ENCODE measurements around the gene LRRC1. TPM values are rescaled to one million over a fixed set of nuclear protein-coding genes. Genes with fewer than 3 reads are reported as not detected.

LRRC1 gene
- total and polyA plus RNA-seq, 2 of the 8 experiments (the other 6 are each of a cell fraction or from before 2014, with no cell fraction given) = 6.7 to 15.9 TPM

DNA sequence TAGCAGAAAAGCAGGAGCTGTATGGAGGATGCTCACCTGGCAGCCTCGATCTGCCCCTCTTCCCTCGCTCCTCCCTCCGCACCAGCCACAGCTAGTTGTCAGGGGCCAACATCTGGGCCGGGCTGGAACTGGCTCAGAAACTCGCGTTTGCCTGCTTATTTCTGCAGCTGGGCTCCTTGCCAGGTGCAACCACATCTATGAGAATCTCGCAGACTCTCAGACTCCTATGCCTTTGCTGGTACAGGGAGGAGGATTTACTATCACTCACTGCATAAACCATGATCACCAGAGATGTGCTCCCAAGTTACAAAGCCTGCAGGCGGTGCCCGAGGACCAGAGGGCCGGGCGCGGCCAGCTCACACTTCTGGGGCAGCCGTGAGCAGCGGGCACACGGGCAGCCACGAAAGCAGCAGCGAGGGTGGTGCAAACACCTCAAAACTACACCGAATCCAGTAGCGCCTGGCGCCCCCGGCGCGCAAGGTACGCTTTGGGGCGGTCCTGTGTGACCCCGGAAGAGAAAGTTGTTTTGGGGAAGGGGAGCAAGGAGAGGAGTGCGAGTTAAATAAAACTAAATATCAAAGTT is 577 bp upstream of the LRRC1 start:
- WGBS, 2 experiments (ENCODE audit: extremely low coverage in 1 of 2, insufficient coverage in 1 of 2, insufficient read length in 1 of 2, insufficient replicate concordance in 2 of 2, low coverage in 1 of 2, low lambda C conversion rate in 2 of 2, missing lambda C conversion rate in 1 of 2) = 0% methylated on average over 27 of the region's 27 CpGs; no CpG with 5 or more reads in 1 of the 2 experiments
- H3K9ac ChIP-seq (replicated peaks in 1 of 4; ENCODE audit: extremely low read depth in 1 of 4, low read depth in 3 of 4, low read length in 3 of 4) = peak overlapping the region; percentile 61 to 83 (median 72)
- no peak overlapping the region for H3K4ac ChIP-seq (replicated peaks; ENCODE audit: insufficient read length, low read depth, low read length)
- peak; percentile 32 for TF ChIP-seq CTBP2 (IDR thresholded peaks at IDR 0.05; ENCODE audit: borderline replicate concordance, insufficient read depth, insufficient read length, low read length)
- no peak for TF ChIP-seq YY1 (IDR thresholded peaks at IDR 0.05; ENCODE audit: low read depth, low read length)
- TF ChIP-seq MAFK (IDR thresholded peaks at IDR 0.05; ENCODE audit: low read depth, low read length) = no peak
- TF ChIP-seq CREB1 (IDR thresholded peaks at IDR 0.05) = 0 out of 2 replicates have a peak, but pooled peaks have one; percentile 9
- TF ChIP-seq KDM1A (IDR thresholded peaks at IDR 0.05; ENCODE audit: borderline replicate concordance, low read length) = no peak
- 0 out of 2 replicates have a peak, but pooled peaks have one; percentile 29 for TF ChIP-seq RBBP5 (IDR thresholded peaks at IDR 0.05; ENCODE audit: borderline replicate concordance, low read depth, low read length)
- no peak for TF ChIP-seq MAX (IDR thresholded peaks at IDR 0.05)
- no peak for TF ChIP-seq NRF1 (IDR thresholded peaks at IDR 0.05; ENCODE audit: low read depth, low read length)
- TF ChIP-seq, protein P1, sequence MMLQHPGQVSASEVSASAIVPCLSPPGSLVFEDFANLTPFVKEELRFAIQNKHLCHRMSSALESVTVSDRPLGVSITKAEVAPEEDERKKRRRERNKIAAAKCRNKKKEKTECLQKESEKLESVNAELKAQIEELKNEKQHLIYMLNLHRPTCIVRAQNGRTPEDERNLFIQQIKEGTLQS (IDR thresholded peaks at IDR 0.05; ENCODE audit: insufficient read depth, low read depth, low read length) = no peak
- TF ChIP-seq SIN3A (conservative IDR thresholded peaks at IDR 0.05 in 1 of 2, IDR thresholded peaks at IDR 0.05 in 1 of 2; ENCODE audit: low read depth in 1 of 2, low read length in 2 of 2) = peak in 1 of 2 experiments; percentile 9; a peak in 1 of 4 replicates

More for the DNA sequence above, 577 bp upstream of the LRRC1 start:
- peaks cover 25% of the 10 kb centered on the region for H3K23me2 ChIP-seq (ENCODE audit: low read depth, low read length)
- peaks cover 10% of the 10 kb centered on the region for H3K79me1 ChIP-seq (ENCODE audit: low read depth, low read length)
- no peak overlapping the region; the same call in 1 of the 2 replicates for H2BK12ac ChIP-seq (ENCODE audit: low read depth, low read length)
- H4K20me1 ChIP-seq (replicated peaks in 1 of 2; ENCODE audit: control insufficient read depth in 1 of 2, insufficient read depth in 2 of 2, low read length in 2 of 2) = peaks cover 1 to 5% of the 10 kb centered on the region in 2 experiments
- DNase-seq (ENCODE audit: low read depth in 1 of 2, low spot score in 2 of 2) (peak in 1 of 2 experiments; percentile 77), FAIRE-seq (no peak)
- peak overlapping the region; percentile 68 to 90 (median 88) for H3K4me3 ChIP-seq (ENCODE audit: extremely low read depth in 1 of 4, insufficient read depth in 2 of 4, low read depth in 3 of 4, low read length in 4 of 4)
- no peaks in the 10 kb centered on the region for H3K36me3 ChIP-seq (ENCODE audit: control insufficient read depth in 2 of 4, insufficient read depth in 4 of 4, low read length in 3 of 4)
- H3K27ac ChIP-seq (ENCODE audit: low read depth, low read length) = peak overlapping the region; percentile 50; the same call in 1 of the 2 replicates
- no peak overlapping the region for H3K14ac ChIP-seq (ENCODE audit: insufficient read length)
- H2AK5ac ChIP-seq (ENCODE audit: low read depth, low read length) = no peak overlapping the region
- H4K5ac ChIP-seq (ENCODE audit: insufficient read length, low read depth, low read length) = peak overlapping the region; percentile 57
- peak overlapping the region; percentile 88 for H3K18ac ChIP-seq (ENCODE audit: extremely low read depth, low read length)
- peak overlapping the region; percentile 63; the same call in 1 of the 2 replicates for H2BK15ac ChIP-seq (ENCODE audit: low read length)
- no peak overlapping the region for H3K23ac ChIP-seq (ENCODE audit: insufficient read length)
- no peak overlapping the region for H2BK120ac ChIP-seq (replicated peaks; ENCODE audit: low read depth, low read length)
- H2AFZ ChIP-seq (ENCODE audit: low read length) = peak overlapping the region; percentile 98
- CTCF ChIA-PET (ENCODE audit: partially characterized antibody) = interaction anchor here (0.7 to 6.1 kb wide), 10 partner anchors 14 to 175 kb away, joined by 3 to 52 read pairs (median 3); no protein-coding TSS in a partner anchor
- no peaks in the 10 kb centered on the region for H3K9me3 ChIP-seq (ENCODE audit: insufficient read depth in 2 of 2, low read depth in 1 of 2, low read length in 1 of 2)
- H3K4me1 ChIP-seq (replicated peaks in 1 of 4; ENCODE audit: control insufficient read depth in 3 of 4, insufficient read depth in 4 of 4, low read length in 3 of 4) = peaks cover 0 to 6% (median 3%) of the 10 kb centered on the region in 4 experiments; a peak in 5 of 7 replicates
- H3K56ac ChIP-seq (replicated peaks; ENCODE audit: insufficient read length, low read depth, low read length) = peak overlapping the region; percentile 38
- POLR2A ChIA-PET (ENCODE audit: partially characterized antibody) = interaction anchor here (0.7 to 2.4 kb wide), 16 partner anchors 8 to 257 kb away, joined by 3 to 10 read pairs (median 4); no protein-coding TSS in a partner anchor
- peak overlapping the region; percentile 77; the same call in 1 of the 2 replicates for H2BK5ac ChIP-seq (ENCODE audit: low read depth, low read length)
- no peak overlapping the region; the same call in 1 of the 2 replicates for H2BK20ac ChIP-seq (ENCODE audit: low read length)
- H4K91ac ChIP-seq (replicated peaks; ENCODE audit: insufficient read length, low read length) = peak overlapping the region; percentile 25
- H4K8ac ChIP-seq (ENCODE audit: extremely low read depth, insufficient read depth, low read length) = peak overlapping the region; percentile 81; the same call in 1 of the 2 replicates
- H3K4me2 ChIP-seq (ENCODE audit: insufficient read depth in 1 of 2, low read depth in 2 of 2, low read length in 2 of 2) = peak overlapping the region; percentile 96 to 99
- peaks cover 0 to 28% of the 10 kb centered on the region in 2 experiments; a peak in 3 of 4 replicates for H3K79me2 ChIP-seq (ENCODE audit: control insufficient read depth in 1 of 2, insufficient read depth in 2 of 2, low read length in 2 of 2)
- peaks cover 0 to 6% (median 2%) of the 10 kb centered on the region in 4 experiments; a peak in 3 of 7 replicates for H3K27me3 ChIP-seq (replicated peaks in 1 of 4; ENCODE audit: control insufficient read depth in 3 of 4, extremely low read depth in 1 of 4, insufficient read depth in 3 of 4, low read length in 3 of 4)
